ENCODE data around the gene MRPL40. TPM values are rescaled to one million over a fixed set of nuclear protein-coding genes. Genes with fewer than 3 reads are reported as not detected.

Gene MRPL40
- total RNA-seq, 1 experiment from 2014 or later = 40.1 TPM

GRCh38 chr22:19466848-19467752 lies 34.8 kb downstream of the MRPL40 start (continued):
- no peak for TF ChIP-seq REST (IDR thresholded peaks at IDR 0.05; ENCODE audit: low read depth)
- TF ChIP-seq YY1 (IDR thresholded peaks at IDR 0.05; ENCODE audit: extremely low read depth, insufficient replicate concordance, low read depth, low read length) = no peak

- TF ChIP-seq YY1 (IDR thresholded peaks at IDR 0.05; ENCODE audit: extremely low read depth, insufficient replicate concordance, low read depth, low read length) (no peak), SRF (IDR thresholded peaks at IDR 0.05; ENCODE audit: low read depth) (no peak), CBX3 (IDR thresholded peaks at IDR 0.05; ENCODE audit: low read depth) (no peak), EGR1 (IDR thresholded peaks at IDR 0.05; ENCODE audit: low read depth) (no peak), SIN3A (IDR thresholded peaks at IDR 0.05; ENCODE audit: low read depth) (no peak), ZFX (IDR thresholded peaks at IDR 0.05) (no peak), POLR2A (IDR thresholded peaks at IDR 0.05; ENCODE audit: borderline replicate concordance, extremely low read depth, insufficient read depth, insufficient read length) (no peak), CEBPB (IDR thresholded peaks at IDR 0.05; ENCODE audit: low read depth) (no peak), POLR2AphosphoS5 (IDR thresholded peaks at IDR 0.05; ENCODE audit: low read depth, low read length) (no peak), CTCF (IDR thresholded peaks at IDR 0.05 in 2 of 3, conservative IDR thresholded peaks at IDR 0.05 in 1 of 3; ENCODE audit: borderline replicate concordance in 1 of 3, insufficient read depth in 1 of 3, low read depth in 2 of 3, low read length in 2 of 3) (no peak)
- RAD21 ChIA-PET (ENCODE audit: low non-redundant PET in 1 of 2, low total read pairs in 2 of 2, uncharacterized antibody in 2 of 2, unreplicated experiment in 2 of 2) = no interaction called here
- peaks cover 56 to 77% of the 10 kb centered on the region in 2 experiments for H3K36me3 ChIP-seq (ENCODE audit: control insufficient read depth in 1 of 2, insufficient read depth in 2 of 2, low read length in 2 of 2)
- H3K27me3 ChIP-seq (ENCODE audit: insufficient read depth, low read length) = no peaks in the 10 kb centered on the region
- intact Hi-C loops (cut with micrococcal nuclease) = no loop called here
- H4K20me1 ChIP-seq (ENCODE audit: insufficient read depth) = no peaks in the 10 kb centered on the region
- POLR2A ChIA-PET = no interaction called here
- H3K4me1 ChIP-seq (ENCODE audit: control insufficient read depth in 1 of 2, insufficient read depth in 2 of 2, low read length in 2 of 2) = no peaks in the 10 kb centered on the region
- no peak for DNase-seq (ENCODE audit: low read depth, low spot score)
- no peak overlapping the region for H3K9ac ChIP-seq (ENCODE audit: low read length)
- BruUV-seq (replicated peaks) = no TSS peak
- CTCF ChIA-PET = no interaction called here
- no peak overlapping the region for H2AFZ ChIP-seq (ENCODE audit: low read depth, low read length, poor library complexity, severe bottlenecking)
- H3K4me3 ChIP-seq (replicated peaks in 1 of 2; ENCODE audit: low read depth in 1 of 2, low read length in 2 of 2) = no peak overlapping the region
- peaks cover 35% of the 10 kb centered on the region for H3K79me2 ChIP-seq (ENCODE audit: insufficient read depth, low read length)
- no peak overlapping the region for H3K27ac ChIP-seq (ENCODE audit: low read depth, low read length)
- H3K9me2 ChIP-seq (ENCODE audit: insufficient read depth) = no peaks in the 10 kb centered on the region
- no peak for ATAC-seq
- no peaks in the 10 kb centered on the region for H3K9me3 ChIP-seq (ENCODE audit: control insufficient read depth in 1 of 2, insufficient read depth in 1 of 2, low read depth in 1 of 2, low read length in 2 of 2)
- H3K4me2 ChIP-seq (ENCODE audit: low read length) = no peak overlapping the region
Measured at GRCh38 chr22:19467912-19468311, 35.6 kb downstream of the MRPL40 start.
